HepG2 (cell line): ENCODE measurements around the gene FNIP2. TPM values are rescaled to one million over a fixed set of nuclear protein-coding genes. Genes with fewer than 3 reads are reported as not detected.
A peak's percentile ranks its signal among the peaks of the same experiment; 100 is the strongest.

Experiments
- CSRNP1 ChIP-seq: sonication (generic); formaldehyde crosslinking; IDR thresholded peaks from 2 replicates; pipeline ENCODE4 v1.8.1; 2023; ENCODE audit warnings: mild to moderate bottlenecking, missing genetic modification reagents
- HMG20B ChIP-seq: conservative IDR thresholded peaks from 2 replicates; pipeline ENCODE4 v1.6.1; 2016; ENCODE audit warnings: missing genetic modification reagents, missing compliant biosample characterization
- POGZ ChIP-seq: sonication (generic); formaldehyde crosslinking; IDR thresholded peaks from 2 replicates; pipeline ENCODE4 v1.4.0; 2020; ENCODE audit warnings: mild to moderate bottlenecking, missing genetic modification reagents
- PPARG ChIP-seq: conservative IDR thresholded peaks from 2 replicates; pipeline ENCODE4 v1.6.1; 2016; ENCODE audit warnings: missing biosample characterization, missing genetic modification reagents
- PRDM4 ChIP-seq: sonication (generic); formaldehyde crosslinking; IDR thresholded peaks from 2 replicates; pipeline ENCODE4 v1.9.0; 2021; ENCODE audit warnings: missing genetic modification reagents, borderline replicate concordance
- RAD21 ChIP-seq: fragments of 450-650 bp; formaldehyde crosslinking; IDR thresholded peaks from 2 replicates; pipeline ENCODE4 v1.5.0; 2020; ENCODE audit warnings: mild to moderate bottlenecking
- RXRA ChIP-seq: sonication (generic); formaldehyde crosslinking; IDR thresholded peaks from 2 replicates; pipeline ENCODE4 v1.5.1; 2020; ENCODE audit warnings: missing genetic modification reagents
- SNAPC5 ChIP-seq: sonication (generic); formaldehyde crosslinking; IDR thresholded peaks from 2 replicates; pipeline ENCODE4 v1.8.1; 2023; ENCODE audit warnings: mild to moderate bottlenecking, missing genetic modification reagents, borderline replicate concordance
- SP2 ChIP-seq: sonication (generic); formaldehyde crosslinking; IDR thresholded peaks from 2 replicates; pipeline ENCODE4 v1.5.1; 2020; ENCODE audit warnings: mild to moderate bottlenecking, missing genetic modification reagents
- SPEN ChIP-seq: sonication (generic); formaldehyde crosslinking; IDR thresholded peaks from 2 replicates; pipeline ENCODE4 v1.5.1; 2020; ENCODE audit warnings: low read depth, mild to moderate bottlenecking, missing genetic modification reagents
- ZBTB39 ChIP-seq: sonication (generic); formaldehyde crosslinking; IDR thresholded peaks from 2 replicates; pipeline ENCODE4 v1.5.0; 2020; ENCODE audit warnings: missing genetic modification reagents
- ZBTB44 ChIP-seq: sonication (generic); formaldehyde crosslinking; IDR thresholded peaks from 2 replicates; pipeline ENCODE4 v1.4.0; 2020; ENCODE audit warnings: missing genetic modification reagents
- ZFP1 ChIP-seq: IDR thresholded peaks from 2 replicates; pipeline ENCODE4 v1.6.1; 2016
- ZFP90 ChIP-seq: sonication (generic); formaldehyde crosslinking; IDR thresholded peaks from 2 replicates; pipeline ENCODE4 v1.8.0; 2022; ENCODE audit warnings: missing genetic modification reagents, mild to moderate bottlenecking, inconsistent platforms, borderline replicate concordance
- ZFY ChIP-seq: sonication (generic); formaldehyde crosslinking; IDR thresholded peaks from 2 replicates; pipeline ENCODE4 v1.4.0; 2020; ENCODE audit warnings: missing genetic modification reagents
- ZNF136 ChIP-seq: sonication (generic); formaldehyde crosslinking; IDR thresholded peaks from 2 replicates; pipeline ENCODE4 v1.8.1; 2022; ENCODE audit warnings: low read depth, mild to moderate bottlenecking, moderate library complexity, missing genetic modification reagents
- ZNF326 ChIP-seq: sonication (generic); formaldehyde crosslinking; IDR thresholded peaks from 2 replicates; pipeline ENCODE4 v1.4.0; 2020; ENCODE audit warnings: missing genetic modification reagents, borderline replicate concordance
- ZNF589 ChIP-seq: sonication (generic); formaldehyde crosslinking; conservative IDR thresholded peaks from 2 replicates; pipeline ENCODE4 v1.8.0; 2022; ENCODE audit warnings: mild to moderate bottlenecking, moderate library complexity, missing genetic modification reagents
- ZNF7 ChIP-seq: IDR thresholded peaks from 2 replicates; pipeline ENCODE4 v1.6.1; 2016; ENCODE audit warnings: missing biosample characterization, missing genetic modification reagents
- ZNF772 ChIP-seq: sonication (generic); formaldehyde crosslinking; IDR thresholded peaks from 2 replicates; pipeline ENCODE4 v1.5.0; 2020; ENCODE audit warnings: mild to moderate bottlenecking, missing genetic modification reagents
- ZSCAN20 ChIP-seq: sonication (generic); formaldehyde crosslinking; IDR thresholded peaks from 2 replicates; pipeline ENCODE4 v1.4.0; 2020; ENCODE audit warnings: missing genetic modification reagents, mild to moderate bottlenecking, borderline replicate concordance
- polyA plus RNA-seq, 8 experiments: library from polyadenylated mRNA; depleted of rRNA in 3 of 8; stranded (reverse) in 7 of 8; unstranded in 1 of 8; fragments of >200 nt; fragmentation: Illumina TruSeq in 4 of 8; extraction: Trizol in 4 of 8; gene quantifications; 2 replicates each; pipeline versions ENCODE4 v1.2.1 to v1.2.3, GENCODE V29; 2011 to 2016; ENCODE audit warnings: low read depth in 4 of 8, missing spikeins in 1 of 8, mixed read lengths in 1 of 8; ENCODE audit not compliant: insufficient read depth in 1 of 8
- total RNA-seq, 5 experiments: library from RNA; depleted of rRNA; stranded (reverse); fragments of >200 nt; fragmentation: Illumina TruSeq; extraction: Trizol; gene quantifications; 2 replicates each; pipeline ENCODE4 v1.2.3, GENCODE V29; 2016; ENCODE audit warnings: low read depth in 1 of 5

The FNIP2 gene
- total and polyA plus RNA-seq, 2 of the 13 experiments (the other 11 are each of a cell fraction or from before 2014, with no cell fraction given), result 15.5 to 21.0 TPM

- TF ChIP-seq ZNF326 (0 out of 2 replicates have a peak, but pooled peaks have one; percentile 42), SNAPC5 (CRISPR knock-in tag) (no peak), ZNF136 (CRISPR knock-in tag) (peak; percentile 75; the same call in 1 of the 2 replicates), SPEN (CRISPR knock-in tag) (peak; percentile 77), ZFP90 (CRISPR knock-in tag) (peak; percentile 86), ZBTB39 (CRISPR knock-in tag) (no peak), ZFY (CRISPR knock-in tag) (peak; percentile 55), HMG20B (CRISPR knock-in tag) (no peak), CSRNP1 (CRISPR knock-in tag) (peak; percentile 62; the same call in 1 of the 2 replicates), ZNF589 (CRISPR knock-in tag) (no peak), POGZ (CRISPR knock-in tag) (peak; percentile 73), ZBTB44 (CRISPR knock-in tag) (no peak), RXRA (no peak), PRDM4 (CRISPR knock-in tag) (0 out of 2 replicates have a peak, but pooled peaks have one; percentile 25), ZFP1 (peak; percentile 51; the same call in 1 of the 2 replicates), PPARG (CRISPR knock-in tag) (0 out of 2 replicates have a peak, but pooled peaks have one; percentile 36), SP2 (CRISPR knock-in tag) (peak; percentile 78), ZNF772 (CRISPR knock-in tag) (no peak; the same call in 1 of the 2 replicates), RAD21 (CRISPR knock-in tag) (peak; percentile 49; the same call in 1 of the 2 replicates), ZNF7 (no peak), ZSCAN20 (0 out of 2 replicates have a peak, but pooled peaks have one; percentile 75)
Measured at GRCh38 chr4:158722917-158723793, 45.7 kb upstream of the FNIP2 start, which contains the start of gene PPID (continued).
